B cell (primary cell): ENCODE measurements around the gene AP1S3. TPM values are rescaled to one million over a fixed set of nuclear protein-coding genes. Genes with fewer than 3 reads are reported as not detected.
A peak's percentile ranks its signal among the peaks of the same experiment; 100 is the strongest.

ENCODE experiments used
- ATAC-seq: fragments of 200-7000 bp; cut with Tn5 transposase; one replicate; pipeline ENCODE4 v1.10.0; 2021; ENCODE audit warnings: low read depth, mild to moderate bottlenecking, moderate number of reproducible peaks, moderate library complexity
- CTCF ChIA-PET: fragments of 350-600 bp; sonication (Branson Sonifier 250); formaldehyde crosslinking; loops from one replicate; lab custom pipeline; 2021; ENCODE audit warnings: antibody characterized with exemption, inconsistent platforms; lab: Charles Lee
- POLR2A ChIA-PET: fragments of 350-600 bp; sonication (Branson Sonifier 250); formaldehyde crosslinking; loops from one replicate; lab custom pipeline; 2021; ENCODE audit warnings: antibody characterized with exemption; lab: Charles Lee
- DNase-seq: peaks from one replicate; pipeline ENCODE4 v3.0.0; 2013
- H2AFZ ChIP-seq: 2 replicates; pipeline ENCODE4 v1.6.1; 2012; ENCODE audit warnings: mild to moderate bottlenecking, low read depth, low read length; ENCODE audit not compliant: insufficient read depth, poor library complexity, severe bottlenecking
- H3K27ac ChIP-seq, 2 donors: 1 replicate in 1 of 2; 2 replicates in 1 of 2; pipeline ENCODE4 v1.5.1; 2012 to 2013; ENCODE audit warnings: low read length in 2 of 2, mild to moderate bottlenecking in 2 of 2, moderate library complexity in 1 of 2
- H3K27me3 ChIP-seq, 4 experiments: fragments of 200-600 bp in 1 of 4; sonication (generic) in 1 of 4; replicated peaks in 1 of 4; 1 replicate in 2 of 4; 2 replicates in 2 of 4; pipeline versions ENCODE4 v1.6.1 to v1.7.0; 2013 to 2016; ENCODE audit warnings: low read length in 3 of 4, mild to moderate bottlenecking in 2 of 4, mixed read lengths in 1 of 4, moderate library complexity in 1 of 4; ENCODE audit not compliant: insufficient read depth in 4 of 4, control insufficient read depth in 3 of 4; ENCODE audit errors: control extremely low read depth in 1 of 4
- H3K36me3 ChIP-seq, 2 experiments: replicated peaks in 1 of 2; 1 replicate in 1 of 2; 2 replicates in 1 of 2; pipeline versions ENCODE4 v1.6.1 to v1.7.1; 2013; ENCODE audit warnings: low read length in 1 of 2; ENCODE audit not compliant: insufficient read depth in 2 of 2, control insufficient read depth in 1 of 2; ENCODE audit errors: control extremely low read depth in 1 of 2, extremely low read depth in 1 of 2
- H3K4me1 ChIP-seq, 2 donors: fragments of 200-600 bp in 1 of 2; sonication (generic) in 1 of 2; 1 replicate in 1 of 2; 2 replicates in 1 of 2; pipeline versions ENCODE4 v1.5.1 to v1.6.1; 2013 to 2017; ENCODE audit warnings: low read length in 2 of 2; ENCODE audit not compliant: control insufficient read depth in 2 of 2, insufficient read depth in 2 of 2
- H3K4me2 ChIP-seq: replicated peaks from 2 replicates; pipeline ENCODE3; 2012; ENCODE audit warnings: mild to moderate bottlenecking, low read depth, low read length; ENCODE audit not compliant: poor library complexity, severe bottlenecking
- H3K4me3 ChIP-seq, 5 experiments: fragments of 200-600 bp in 1 of 5; sonication (generic) in 1 of 5; 1 replicate in 3 of 5; 2 replicates in 2 of 5; pipeline versions ENCODE4 v1.5.1 to v1.7.0; 2011 to 2016; ENCODE audit warnings: low read length in 4 of 5, mild to moderate bottlenecking in 4 of 5, low read depth in 2 of 5, control low read depth in 1 of 5, moderate library complexity in 1 of 5; ENCODE audit not compliant: insufficient read depth in 1 of 5; ENCODE audit errors: control extremely low read depth in 1 of 5, extremely low read depth in 1 of 5
- H3K79me2 ChIP-seq: fragments of 200-600 bp; sonication (generic); one replicate; pipeline ENCODE4 v1.6.0; 2016; ENCODE audit warnings: low read length; ENCODE audit not compliant: control insufficient read depth, insufficient read depth
- H3K9ac ChIP-seq: fragments of 200-600 bp; sonication (generic); 2 replicates; pipeline ENCODE4 v1.6.1; 2017; ENCODE audit warnings: mild to moderate bottlenecking, low read length, moderate library complexity
- H3K9me3 ChIP-seq, 3 donors: one replicate each; pipeline versions ENCODE4 v1.6.1 to v1.7.1; 2013; ENCODE audit warnings: low read length in 2 of 3; ENCODE audit not compliant: control insufficient read depth in 2 of 3, insufficient read depth in 1 of 3; ENCODE audit errors: control extremely low read depth in 1 of 3
- H4K20me1 ChIP-seq: 2 replicates; pipeline ENCODE4 v1.6.0; 2012; ENCODE audit warnings: mild to moderate bottlenecking, low read length; ENCODE audit not compliant: insufficient read depth, control insufficient read depth, poor library complexity, severe bottlenecking
- H3K27ac Mint-ChIP-seq: one replicate; pipeline ENCODE4 v1.8.0; 2021; ENCODE audit warnings: mixed read lengths
- H3K27me3 Mint-ChIP-seq: one replicate; pipeline ENCODE4 v1.8.0; 2021; ENCODE audit warnings: mixed read lengths
- H3K4me1 Mint-ChIP-seq: one replicate; pipeline ENCODE4 v1.8.0; 2021; ENCODE audit warnings: mixed read lengths
- H3K4me3 Mint-ChIP-seq: one replicate; pipeline ENCODE4 v1.8.0; 2021; ENCODE audit warnings: mixed read lengths
- H3K9me3 Mint-ChIP-seq: one replicate; pipeline ENCODE4 v1.8.0; 2022; ENCODE audit warnings: mixed read lengths; ENCODE audit not compliant: insufficient read depth
- EZH2 ChIP-seq: IDR thresholded peaks from 2 replicates; pipeline ENCODE4 v1.6.1; 2012; ENCODE audit warnings: borderline replicate concordance, low read depth, mild to moderate bottlenecking, moderate library complexity, low read length; ENCODE audit not compliant: insufficient read depth, poor library complexity, severe bottlenecking
- WGBS: methylation state at CpG from one replicate; pipeline ENCODE4 v1.1.5; 2013; ENCODE audit warnings: missing lambda C conversion rate; ENCODE audit not compliant: insufficient coverage; 5-methylcytosine and 5-hydroxymethylcytosine counted together
- intact Hi-C: fragments of 100-400 bp; cut with micrococcal nuclease; formaldehyde crosslinking; loops from one replicate; pipeline ENCODE4 v1.10.0; 2022
- polyA plus RNA-seq: library from polyadenylated mRNA; depleted of rRNA; stranded (reverse); fragments of >200 nt; gene quantifications from 2 replicates; pipeline ENCODE4 v1.2.3, GENCODE V29; 2012
- total RNA-seq, 2 donors: library from RNA; stranded (reverse); fragments of 120-200 nt in 1 of 2; gene quantifications; 1 replicate in 1 of 2; 2 replicates in 1 of 2; pipeline versions ENCODE4 v1.2.3 to v1.2.4, GENCODE V29; 2013 to 2022
- TF ChIP-seq, protein P1 (sequence below): fragments of 200-600 bp; IDR thresholded peaks from one replicate; pipeline ENCODE4 v1.8.0; 2022; ENCODE audit warnings: antibody characterized with exemption, mild to moderate bottlenecking

Gene AP1S3
- total and polyA plus RNA-seq, 2 donors (not counting 1 experiment from before 2014, with no cell fraction given): 7.2 to 41.4 TPM

DNA sequence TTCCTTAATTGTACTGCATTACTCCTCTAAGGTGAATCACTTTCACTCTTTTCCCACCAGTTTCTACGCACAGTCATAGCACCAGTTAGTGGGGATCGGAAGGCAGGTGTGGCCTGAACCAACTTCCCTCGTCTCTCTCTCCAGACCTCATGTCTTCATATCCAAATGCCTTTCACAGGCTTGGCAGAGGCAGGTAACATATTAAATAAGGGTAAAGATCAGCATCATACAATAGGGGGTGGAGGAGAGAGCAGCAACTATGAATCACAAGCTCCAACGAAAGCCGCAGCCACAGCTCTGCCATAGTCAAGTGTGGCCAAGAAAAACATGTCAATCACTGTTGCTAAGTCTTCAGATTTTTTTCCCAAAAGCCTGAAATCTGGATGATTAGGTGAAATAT lies 40.3 kb downstream of the AP1S3 start:
- no peak overlapping the region for H3K4me2 ChIP-seq
- no peaks in the 10 kb centered on the region for H3K36me3 ChIP-seq
- H3K79me2 ChIP-seq: peaks cover 71% of the 10 kb centered on the region
- CTCF ChIA-PET: interaction anchor here (0.9 to 2.1 kb wide), 5 partner anchors 61 to 105 kb away, joined by 3 to 10 read pairs (median 3); no protein-coding TSS in a partner anchor
- peaks cover 3% of the 10 kb centered on the region for H3K9me3 Mint-ChIP-seq
- 100% methylated on average over 1 of the region's 5 CpGs for WGBS
- H3K9me3 ChIP-seq: no peaks in the 10 kb centered on the region
- intact Hi-C loops: no loop called here
- POLR2A ChIA-PET: interaction anchor here (0.7 kb wide), 1 partner anchor 1161 kb away, joined by 3 read pairs; no protein-coding TSS in a partner anchor
- peak overlapping the region; percentile 14 for H3K4me3 Mint-ChIP-seq
- peak overlapping the region; percentile 23 for H3K27ac Mint-ChIP-seq
- H3K27ac ChIP-seq: no peak overlapping the region
- no peak overlapping the region for H3K9ac ChIP-seq
- no peak overlapping the region for H3K4me3 ChIP-seq
- H3K27me3 ChIP-seq: no peaks in the 10 kb centered on the region
- TF ChIP-seq EZH2: no peak
- TF ChIP-seq, protein P1, sequence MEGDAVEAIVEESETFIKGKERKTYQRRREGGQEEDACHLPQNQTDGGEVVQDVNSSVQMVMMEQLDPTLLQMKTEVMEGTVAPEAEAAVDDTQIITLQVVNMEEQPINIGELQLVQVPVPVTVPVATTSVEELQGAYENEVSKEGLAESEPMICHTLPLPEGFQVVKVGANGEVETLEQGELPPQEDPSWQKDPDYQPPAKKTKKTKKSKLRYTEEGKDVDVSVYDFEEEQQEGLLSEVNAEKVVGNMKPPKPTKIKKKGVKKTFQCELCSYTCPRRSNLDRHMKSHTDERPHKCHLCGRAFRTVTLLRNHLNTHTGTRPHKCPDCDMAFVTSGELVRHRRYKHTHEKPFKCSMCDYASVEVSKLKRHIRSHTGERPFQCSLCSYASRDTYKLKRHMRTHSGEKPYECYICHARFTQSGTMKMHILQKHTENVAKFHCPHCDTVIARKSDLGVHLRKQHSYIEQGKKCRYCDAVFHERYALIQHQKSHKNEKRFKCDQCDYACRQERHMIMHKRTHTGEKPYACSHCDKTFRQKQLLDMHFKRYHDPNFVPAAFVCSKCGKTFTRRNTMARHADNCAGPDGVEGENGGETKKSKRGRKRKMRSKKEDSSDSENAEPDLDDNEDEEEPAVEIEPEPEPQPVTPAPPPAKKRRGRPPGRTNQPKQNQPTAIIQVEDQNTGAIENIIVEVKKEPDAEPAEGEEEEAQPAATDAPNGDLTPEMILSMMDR: no peak
- peaks cover 43% of the 10 kb centered on the region for H3K4me1 Mint-ChIP-seq
- H4K20me1 ChIP-seq: no peaks in the 10 kb centered on the region
- H3K27me3 Mint-ChIP-seq: no peaks in the 10 kb centered on the region
- peaks cover 14 to 21% of the 10 kb centered on the region in 2 donors for H3K4me1 ChIP-seq
- ATAC-seq (no peak), DNase-seq (no peak)
- H2AFZ ChIP-seq: no peak overlapping the region

DNA sequence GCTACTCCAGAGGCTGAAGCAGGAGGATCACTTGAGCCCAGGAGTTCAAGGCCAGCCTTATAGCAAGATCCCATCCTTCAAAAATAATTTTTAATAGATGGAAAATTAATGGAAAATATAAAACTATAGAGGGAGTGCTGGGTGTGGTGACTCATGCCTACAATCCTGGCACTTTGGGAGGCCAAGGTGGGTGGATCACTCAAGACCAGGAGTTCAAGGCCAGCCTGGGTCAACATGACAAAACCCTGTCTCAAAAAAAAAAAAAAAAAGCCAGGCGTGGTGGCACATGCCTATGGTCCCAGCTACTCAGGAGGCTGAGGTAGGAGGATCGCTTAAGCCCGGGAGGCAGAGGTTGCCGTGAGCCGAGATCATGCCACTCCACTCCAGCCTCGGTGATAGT lies 48.0 kb downstream of the AP1S3 start:
- ATAC-seq (no peak), DNase-seq (no peak)
- H3K27ac Mint-ChIP-seq: no peak overlapping the region
- H3K27ac ChIP-seq: no peak overlapping the region
- H3K79me2 ChIP-seq: peaks cover 41% of the 10 kb centered on the region
- H3K36me3 ChIP-seq: no peaks in the 10 kb centered on the region
- WGBS: no CpG with 5 or more reads among the region's 6 CpGs
- peaks cover 0 to 4% (median 0%) of the 10 kb centered on the region in 3 donors for H3K9me3 ChIP-seq
- no peak overlapping the region for H3K4me3 ChIP-seq
- POLR2A ChIA-PET: no interaction called here
- intact Hi-C loops: loop anchor here (10.0 kb wide), 1 partner anchor 105 kb away; no protein-coding TSS in a partner anchor
- H3K9ac ChIP-seq: no peak overlapping the region
- H3K4me1 Mint-ChIP-seq: peaks cover 44% of the 10 kb centered on the region
- no peak overlapping the region for H2AFZ ChIP-seq
- TF ChIP-seq, protein P1: no peak
- no peak for TF ChIP-seq EZH2
- CTCF ChIA-PET: interaction anchor here (1.9 kb wide), 1 partner anchor 9 kb away, joined by 5 read pairs; no protein-coding TSS in a partner anchor
- peaks cover 17 to 18% of the 10 kb centered on the region in 2 donors for H3K4me1 ChIP-seq
- no peak overlapping the region for H3K4me2 ChIP-seq
- H3K9me3 Mint-ChIP-seq: no peaks in the 10 kb centered on the region
- H4K20me1 ChIP-seq: no peaks in the 10 kb centered on the region
- no peaks in the 10 kb centered on the region for H3K27me3 Mint-ChIP-seq
- no peaks in the 10 kb centered on the region for H3K27me3 ChIP-seq
- no peak overlapping the region for H3K4me3 Mint-ChIP-seq
